Kidney (tissue), 14 donors: ENCODE measurements around the gene RBM17. TPM values are rescaled to one million over a fixed set of nuclear protein-coding genes. Genes with fewer than 3 reads are reported as not detected.
"Not testable (repeated sequence)": the region's sequence is repeated elsewhere in the genome, so short reads cannot be mapped to it uniquely, and the experiment has no call there.

Experiments used
- DNase-seq, 5 donors: peaks; one replicate each; pipeline ENCODE4 v3.0.0-alpha.2; 2013 to 2020
- FAIRE-seq: peaks from 2 replicates; lab custom pipeline; 2012; peaks lifted over from hg19 to GRCh38; lab: Jason Lieb, UNC
- H3K27ac ChIP-seq, 2 donors: one replicate each; pipeline ENCODE4 v1.7.0; 2013; ENCODE audit warnings: low read depth in 2 of 2, low read length in 2 of 2, inconsistent platforms in 1 of 2
- H3K27me3 ChIP-seq: one replicate; pipeline ENCODE4 v1.7.1; 2013; ENCODE audit warnings: low read length, inconsistent platforms; ENCODE audit not compliant: control insufficient read depth, insufficient read depth
- H3K36me3 ChIP-seq, 3 donors: one replicate each; pipeline versions ENCODE4 v1.7.0 to v1.7.1; 2013; ENCODE audit warnings: low read length in 3 of 3, control low read depth in 1 of 3, inconsistent platforms in 1 of 3; ENCODE audit not compliant: insufficient read depth in 3 of 3, control insufficient read depth in 2 of 3
- H3K4me1 ChIP-seq, 3 donors: one replicate each; pipeline versions ENCODE4 v1.7.0 to v1.7.1; 2013; ENCODE audit warnings: low read length in 3 of 3, inconsistent platforms in 1 of 3, low read depth in 1 of 3; ENCODE audit not compliant: control insufficient read depth in 2 of 3, insufficient read depth in 2 of 3
- H3K4me3 ChIP-seq, 3 donors: one replicate each; pipeline versions ENCODE4 v1.7.0 to v1.8.1; 2013; ENCODE audit warnings: low read length in 3 of 3, control low read depth in 1 of 3, inconsistent platforms in 1 of 3
- H3K9ac ChIP-seq, 3 donors: one replicate each; pipeline versions ENCODE4 v1.7.0 to v1.7.1; 2013; ENCODE audit warnings: low read length in 3 of 3, control low read depth in 1 of 3, inconsistent platforms in 1 of 3
- H3K9me3 ChIP-seq, 3 donors: one replicate each; pipeline versions ENCODE4 v1.7.0 to v1.7.1; 2013; ENCODE audit warnings: low read length in 3 of 3, control low read depth in 1 of 3, inconsistent platforms in 1 of 3; ENCODE audit not compliant: control insufficient read depth in 2 of 3, insufficient read depth in 1 of 3
- CTCF ChIP-seq: IDR thresholded peaks from 3 replicates; pipeline ENCODE4 v1.5.1; 2012; ENCODE audit warnings: mild to moderate bottlenecking, moderate library complexity, borderline replicate concordance; ENCODE audit not compliant: insufficient read depth; ENCODE audit errors: extremely low read depth
- intact Hi-C: fragments of 100-400 bp; cut with DNase I; formaldehyde crosslinking; loops from one replicate; pipeline ENCODE4 v1.11.1; 2022
- polyA plus RNA-seq: library from polyadenylated mRNA; stranded (reverse); fragments of 350-450 nt; fragmentation: Illumina TruSeq; extraction: RNeasy Lipid Tissue Mini Kit (QIAGEN cat#74804); gene quantifications from one replicate; pipeline ENCODE4 v1.2.3, GENCODE V29; 2014; ENCODE audit warnings: low read depth, low replicate concordance; ENCODE audit not compliant: insufficient read depth
- total RNA-seq: library from RNA; stranded (reverse); fragmentation: NEBNext Ultra II Directional; extraction: Animal tissue kit (Norgen Biotek cat#: 25700); gene quantifications from one replicate; pipeline ENCODE4 v1.2.1, GENCODE V29; 2021
- donor health status: control.
- donor health status: control.
- donor health status: control.
- donor health status: control.
- donor health status: control.
- donor health status: DM: yes; HTN: yes; CAD: no.
- donor health status: Normal renal cell carcinoma (clear cell type).

The RBM17 gene
- total and polyA plus RNA-seq, 2 donors from 2014 or later: 46.4 to 91.9 TPM

GRCh38 chr10:6163364-6164270, 74.8 kb downstream of the RBM17 start:
- intact Hi-C loops: no loop called here
- Histone ChIP-seq H3K4me3 (peak overlapping the region; percentile 62 to 84 (median 82)), H3K9ac (peak overlapping the region; percentile 67 to 93 (median 73)), H3K36me3 (peaks cover 0 to 2% (median 0%) of the 10 kb centered on the region in 3 donors), H3K27me3 (no peaks in the 10 kb centered on the region), H3K9me3 (no peaks in the 10 kb centered on the region), H3K27ac (peak overlapping the region; percentile 81 to 92), H3K4me1 (peaks cover 0 to 6% (median 0%) of the 10 kb centered on the region in 3 donors)
- no peak for FAIRE-seq
- no peak for TF ChIP-seq CTCF
- peak; percentile 90 to 97 (median 94) for DNase-seq

- H3K27ac ChIP-seq: peak overlapping the region; percentile 81 to 92
- peak overlapping the region; percentile 67 to 93 (median 73) for H3K9ac ChIP-seq
- H3K9me3 ChIP-seq: no peaks in the 10 kb centered on the region
- DNase-seq (no peak), FAIRE-seq (no peak)
- H3K4me1 ChIP-seq: peaks cover 0 to 6% (median 0%) of the 10 kb centered on the region in 3 donors
- H3K4me3 ChIP-seq: peak overlapping the region; percentile 62 to 84 (median 82)
- TF ChIP-seq CTCF: no peak
- no peaks in the 10 kb centered on the region for H3K27me3 ChIP-seq
- intact Hi-C loops: no loop called here
- peaks cover 0 to 2% (median 0%) of the 10 kb centered on the region in 3 donors for H3K36me3 ChIP-seq
These were observed 75.6 kb downstream of the RBM17 start for GRCh38 chr10:6164271-6165095.

GRCh38 chr10:6165221-6165725, 76.4 kb downstream of the RBM17 start:
- no peak overlapping the region for H3K9ac ChIP-seq
- intact Hi-C loops: no loop called here
- no peak overlapping the region for H3K4me3 ChIP-seq
- peaks cover 0 to 8% (median 7%) of the 10 kb centered on the region in 3 donors for H3K4me1 ChIP-seq
- FAIRE-seq (no peak), DNase-seq (no peak)
- TF ChIP-seq CTCF: no peak
- H3K27me3 ChIP-seq: no peaks in the 10 kb centered on the region
- no peak overlapping the region for H3K27ac ChIP-seq
- H3K36me3 ChIP-seq: peaks cover 0 to 2% (median 0%) of the 10 kb centered on the region in 3 donors
- H3K9me3 ChIP-seq: no peaks in the 10 kb centered on the region

GRCh38 chr10:6165933-6166332, 77.1 kb downstream of the RBM17 start:
- H3K27me3 ChIP-seq, intact Hi-C loops, DNase-seq, H3K4me1 ChIP-seq, H3K9ac ChIP-seq, H3K4me3 ChIP-seq, H3K9me3 ChIP-seq, H3K27ac ChIP-seq, H3K36me3 ChIP-seq, FAIRE-seq: not testable (repeated sequence)
